GM21526 (cell line): ENCODE measurements around the gene REXO1.

Experiments
- ATAC-seq: cut with Tn5 transposase; IDR thresholded peaks from one replicate; pipeline ENCODE4 v1.9.1; 2021; ENCODE audit warnings: moderate library complexity; ENCODE audit not compliant: unreplicated experiment, low FRiP score

The REXO1 gene

GRCh38 chr19:1862424-1863327, 14.4 kb upstream of the REXO1 start:
- ATAC-seq: no peak

GRCh38 chr19:1862068-1862423, 13.8 kb upstream of the REXO1 start:
- no peak for ATAC-seq

GRCh38 chr19:1861599-1862031, 13.3 kb upstream of the REXO1 start:
- no peak for ATAC-seq

GRCh38 chr19:1860821-1861598, 12.7 kb upstream of the REXO1 start:
- ATAC-seq: no peak

GRCh38 chr19:1860042-1860775, 11.9 kb upstream of the REXO1 start:
- ATAC-seq: no peak

GRCh38 chr19:1859331-1859781, 11.1 kb upstream of the REXO1 start:
- ATAC-seq: no peak

- ATAC-seq: no peak
Measured at GRCh38 chr19:1858412-1859081, 10.3 kb upstream of the REXO1 start.

GRCh38 chr19:1857648-1858326, 9.5 kb upstream of the REXO1 start:
- no peak for ATAC-seq

- ATAC-seq: no peak
Measured at GRCh38 chr19:1856698-1857603, 8.7 kb upstream of the REXO1 start.

- no peak for ATAC-seq
Measured at GRCh38 chr19:1856345-1856697, 8.0 kb upstream of the REXO1 start.

GRCh38 chr19:1855828-1856255, 7.6 kb upstream of the REXO1 start:
- no peak for ATAC-seq

- peak; percentile 35 for ATAC-seq
Measured at GRCh38 chr19:1855040-1855827, 7.0 kb upstream of the REXO1 start.

- ATAC-seq: no peak
Measured at GRCh38 chr19:1854542-1855039, 6.3 kb upstream of the REXO1 start.

GRCh38 chr19:1854039-1854541, 5.8 kb upstream of the REXO1 start:
- ATAC-seq: no peak

GRCh38 chr19:1853295-1854038, 5.2 kb upstream of the REXO1 start:
- no peak for ATAC-seq

- no peak for ATAC-seq
Measured at GRCh38 chr19:1852581-1853128, 4.4 kb upstream of the REXO1 start.
